BLaER1 (cell line): ENCODE results near the gene MSH3.
"Not testable (repeated sequence)": the region's sequence is repeated elsewhere in the genome, so short reads cannot be mapped to it uniquely, and the experiment has no call there.

Experiments used
- H3K27ac ChIP-seq: shearing (Covaris generic); formaldehyde crosslinking; 2 replicates; pipeline ENCODE4 v1.8.1; 2022
- H3K27me3 ChIP-seq: shearing (Covaris generic); formaldehyde crosslinking; 2 replicates; pipeline ENCODE4 v1.8.1; 2022
- H3K36me3 ChIP-seq: shearing (Covaris generic); formaldehyde crosslinking; 2 replicates; pipeline ENCODE4 v1.8.1; 2022
- H3K4me1 ChIP-seq: shearing (Covaris generic); formaldehyde crosslinking; 2 replicates; pipeline ENCODE4 v1.8.1; 2022
- H3K4me2 ChIP-seq: shearing (Covaris generic); formaldehyde crosslinking; 2 replicates; pipeline ENCODE4 v1.8.1; 2022
- H3K4me3 ChIP-seq: shearing (Covaris generic); formaldehyde crosslinking; 2 replicates; pipeline ENCODE4 v1.8.1; 2022
- H3K9ac ChIP-seq: shearing (Covaris generic); formaldehyde crosslinking; 2 replicates; pipeline ENCODE4 v1.8.1; 2022
- H3K9me3 ChIP-seq: shearing (Covaris generic); formaldehyde crosslinking; 2 replicates; pipeline ENCODE4 v1.8.1; 2022
- H4K20me1 ChIP-seq: shearing (Covaris generic); formaldehyde crosslinking; 2 replicates; pipeline ENCODE4 v1.8.1; 2022
- Cebpa-rat ChIP-seq: shearing (Covaris generic); IDR thresholded peaks from 2 replicates; pipeline ENCODE4 v1.8.1; 2022

MSH3 gene

GRCh38 chr5:80871541-80871961, 217.1 kb downstream of the MSH3 start:
- no peaks in the 10 kb centered on the region for H3K27me3 ChIP-seq
- no peak overlapping the region for H3K27ac ChIP-seq
- no peak overlapping the region for H3K4me2 ChIP-seq
- TF ChIP-seq Cebpa-rat, result no peak
- H3K36me3 ChIP-seq, result peaks cover 62% of the 10 kb centered on the region
- no peaks in the 10 kb centered on the region for H3K4me1 ChIP-seq
- H3K4me3 ChIP-seq, result no peak overlapping the region
- no peaks in the 10 kb centered on the region for H4K20me1 ChIP-seq
- H3K9me3 ChIP-seq, result no peaks in the 10 kb centered on the region
- H3K9ac ChIP-seq, result no peak overlapping the region

GRCh38 chr5:80874162-80874561, 219.7 kb downstream of the MSH3 start:
- Histone ChIP-seq H3K4me3 (no peak overlapping the region), H3K36me3 (peaks cover 57% of the 10 kb centered on the region), H4K20me1 (no peaks in the 10 kb centered on the region), H3K9me3 (no peaks in the 10 kb centered on the region), H3K4me1 (no peaks in the 10 kb centered on the region), H3K9ac (no peak overlapping the region), H3K27ac (no peak overlapping the region), H3K27me3 (no peaks in the 10 kb centered on the region), H3K4me2 (no peak overlapping the region)
- TF ChIP-seq Cebpa-rat, result no peak

GRCh38 chr5:80877592-80877991, 223.1 kb downstream of the MSH3 start:
- no peaks in the 10 kb centered on the region for H3K9me3 ChIP-seq
- H3K4me2 ChIP-seq, result no peak overlapping the region
- H3K27me3 ChIP-seq, result no peaks in the 10 kb centered on the region
- H3K27ac ChIP-seq, result no peak overlapping the region
- no peak for TF ChIP-seq Cebpa-rat
- no peak overlapping the region for H3K4me3 ChIP-seq
- H4K20me1 ChIP-seq, result no peaks in the 10 kb centered on the region
- peaks cover 43% of the 10 kb centered on the region for H3K36me3 ChIP-seq
- H3K9ac ChIP-seq, result no peak overlapping the region
- no peaks in the 10 kb centered on the region for H3K4me1 ChIP-seq

GRCh38 chr5:80881726-80882125, 227.3 kb downstream of the MSH3 start:
- Histone ChIP-seq H3K4me1 (no peaks in the 10 kb centered on the region), H3K9ac (no peak overlapping the region), H4K20me1 (no peaks in the 10 kb centered on the region), H3K36me3 (peaks cover 18% of the 10 kb centered on the region), H3K9me3 (no peaks in the 10 kb centered on the region), H3K27me3 (no peaks in the 10 kb centered on the region), H3K4me2 (no peak overlapping the region), H3K4me3 (no peak overlapping the region), H3K27ac (no peak overlapping the region)
- TF ChIP-seq Cebpa-rat, result no peak

GRCh38 chr5:80883390-80883789, 228.9 kb downstream of the MSH3 start:
- H3K4me1 ChIP-seq, H3K36me3 ChIP-seq, H3K9ac ChIP-seq, H3K9me3 ChIP-seq, H4K20me1 ChIP-seq, H3K4me2 ChIP-seq, H3K27me3 ChIP-seq, H3K27ac ChIP-seq, H3K4me3 ChIP-seq: not testable (repeated sequence)

- no peak overlapping the region for H3K9ac ChIP-seq
- H3K4me2 ChIP-seq, result no peak overlapping the region
- no peaks in the 10 kb centered on the region for H3K9me3 ChIP-seq
- 0 out of 2 replicates have a peak, but pooled peaks cover 5% of the 10 kb centered on the region for H3K36me3 ChIP-seq
- no peaks in the 10 kb centered on the region for H4K20me1 ChIP-seq
- H3K27ac ChIP-seq, result no peak overlapping the region
- no peak overlapping the region for H3K4me3 ChIP-seq
- H3K27me3 ChIP-seq, result no peaks in the 10 kb centered on the region
- H3K4me1 ChIP-seq, result no peaks in the 10 kb centered on the region
- no peak for TF ChIP-seq Cebpa-rat
Observed at GRCh38 chr5:80884086-80884813, 229.8 kb downstream of the MSH3 start.

- H3K4me2 ChIP-seq, result no peak overlapping the region
- H3K27ac ChIP-seq, result no peak overlapping the region
- H3K36me3 ChIP-seq, result 0 out of 2 replicates have a peak, but pooled peaks cover 5% of the 10 kb centered on the region
- H3K27me3 ChIP-seq, result no peaks in the 10 kb centered on the region
- no peaks in the 10 kb centered on the region for H3K4me1 ChIP-seq
- H4K20me1 ChIP-seq, result no peaks in the 10 kb centered on the region
- H3K9me3 ChIP-seq, result no peaks in the 10 kb centered on the region
- H3K9ac ChIP-seq, result no peak overlapping the region
- H3K4me3 ChIP-seq, result no peak overlapping the region
- TF ChIP-seq Cebpa-rat, result no peak
Observed at GRCh38 chr5:80884929-80885328, 230.5 kb downstream of the MSH3 start.

- Histone ChIP-seq H3K4me1 (no peaks in the 10 kb centered on the region), H3K4me2 (no peak overlapping the region), H3K36me3 (0 out of 2 replicates have a peak, but pooled peaks cover 7% of the 10 kb centered on the region), H3K9ac (no peak overlapping the region), H3K27ac (no peak overlapping the region), H3K4me3 (no peak overlapping the region), H3K9me3 (peaks cover 2% of the 10 kb centered on the region; the same call in 1 of the 2 replicates), H3K27me3 (no peaks in the 10 kb centered on the region), H4K20me1 (no peaks in the 10 kb centered on the region)
- no peak for TF ChIP-seq Cebpa-rat
Observed at GRCh38 chr5:80885396-80886000, 231.0 kb downstream of the MSH3 start.

- Histone ChIP-seq H3K4me1 (no peaks in the 10 kb centered on the region), H3K4me2 (no peak overlapping the region), H3K27ac (no peak overlapping the region), H3K9me3 (peaks cover 22% of the 10 kb centered on the region), H3K9ac (no peak overlapping the region), H3K36me3 (peaks cover 13% of the 10 kb centered on the region; the same call in 1 of the 2 replicates), H3K4me3 (no peak overlapping the region), H4K20me1 (no peaks in the 10 kb centered on the region), H3K27me3 (no peaks in the 10 kb centered on the region)
- no peak for TF ChIP-seq Cebpa-rat
Observed at GRCh38 chr5:80894083-80894482, 239.6 kb downstream of the MSH3 start.

GRCh38 chr5:80895523-80895922, 241.1 kb downstream of the MSH3 start:
- no peaks in the 10 kb centered on the region for H3K4me1 ChIP-seq
- H3K9me3 ChIP-seq, result peaks cover 19% of the 10 kb centered on the region

GRCh38 chr5:80902624-80903023, 248.2 kb downstream of the MSH3 start:
- H3K4me2 ChIP-seq, H3K4me1 ChIP-seq, H4K20me1 ChIP-seq, H3K4me3 ChIP-seq, H3K27ac ChIP-seq, H3K9ac ChIP-seq, H3K27me3 ChIP-seq, H3K36me3 ChIP-seq: not testable (repeated sequence)
- peaks cover 22% of the 10 kb centered on the region for H3K9me3 ChIP-seq

More at GRCh38 chr5:80895523-80895922, 241.1 kb downstream of the MSH3 start:
- Histone ChIP-seq H3K9ac (no peak overlapping the region), H3K36me3 (peaks cover 10% of the 10 kb centered on the region; the same call in 1 of the 2 replicates), H3K27ac (no peak overlapping the region), H3K4me2 (no peak overlapping the region), H4K20me1 (no peaks in the 10 kb centered on the region), H3K4me3 (no peak overlapping the region), H3K27me3 (no peaks in the 10 kb centered on the region)
- no peak for TF ChIP-seq Cebpa-rat
